Measurements from ENCODE around the gene NEUROD4. TPM values are rescaled to one million over a fixed set of nuclear protein-coding genes. Genes with fewer than 3 reads are reported as not detected.

NEUROD4 gene
- total and polyA plus RNA-seq, 12 donors, result 0.17 to 3.3 (median 1.1) TPM; not detected in 5

- Histone ChIP-seq H3K36me3 (replicated peaks in 1 of 2) (no peaks in the 10 kb centered on the region), H3K4me3 (no peak overlapping the region), H3K4me1 (replicated peaks in 1 of 2) (no peaks in the 10 kb centered on the region), H3K27me3 (no peaks in the 10 kb centered on the region), H3K9me3 (replicated peaks in 1 of 3) (no peaks in the 10 kb centered on the region), H3K27ac (no peak overlapping the region)
- no peak for DNase-seq
- TF ChIP-seq CTCF (IDR thresholded peaks at IDR 0.05) (no peak), POLR2A (IDR thresholded peaks at IDR 0.05) (no peak)
- WGBS, 4 donors, result 60 to 67% (median 64%) methylated on average over 7 of the region's 7 CpGs
- intact Hi-C loops (cut with DNase I), result no loop called here
Measured at GRCh38 chr12:55051197-55051947, 31.6 kb downstream of the NEUROD4 start.

- H3K9me3 ChIP-seq (replicated peaks in 1 of 3), result no peaks in the 10 kb centered on the region
- no peak for TF ChIP-seq POLR2A (IDR thresholded peaks at IDR 0.05)
- no peak for TF ChIP-seq CTCF (IDR thresholded peaks at IDR 0.05)
- H3K27me3 ChIP-seq, result no peaks in the 10 kb centered on the region
- H3K4me1 ChIP-seq (replicated peaks in 1 of 2), result no peaks in the 10 kb centered on the region
- 50 to 61% (median 55%) methylated on average over 3 to 5 of the region's 5 CpGs for WGBS, 4 donors
- intact Hi-C loops (cut with DNase I), result no loop called here
- no peak for DNase-seq
- no peak overlapping the region for H3K4me3 ChIP-seq
- no peak overlapping the region for H3K27ac ChIP-seq
- no peaks in the 10 kb centered on the region for H3K36me3 ChIP-seq (replicated peaks in 1 of 2)
Measured at GRCh38 chr12:55057481-55057880, 37.7 kb downstream of the NEUROD4 start.

- H3K9me3 ChIP-seq (replicated peaks in 1 of 3), result no peaks in the 10 kb centered on the region
- no peaks in the 10 kb centered on the region for H3K27me3 ChIP-seq
- H3K36me3 ChIP-seq (replicated peaks in 1 of 2), result no peaks in the 10 kb centered on the region
- TF ChIP-seq CTCF (IDR thresholded peaks at IDR 0.05) (no peak), POLR2A (IDR thresholded peaks at IDR 0.05) (no peak)
- intact Hi-C loops (cut with DNase I), result no loop called here
- WGBS, 4 donors, result 57 to 85% (median 61%) methylated on average over 1 of the region's 1 CpG
- no peak for DNase-seq
- no peak overlapping the region for H3K27ac ChIP-seq
- H3K4me1 ChIP-seq (replicated peaks in 1 of 2), result no peaks in the 10 kb centered on the region
- no peak overlapping the region for H3K4me3 ChIP-seq
Measured at GRCh38 chr12:55058082-55058481, 38.3 kb downstream of the NEUROD4 start.

GRCh38 chr12:55058776-55059175, 39.0 kb downstream of the NEUROD4 start:
- intact Hi-C loops (cut with DNase I), result no loop called here
- no peaks in the 10 kb centered on the region for H3K36me3 ChIP-seq (replicated peaks in 1 of 2)
- 83 to 90% (median 85%) methylated on average over 4 of the region's 4 CpGs for WGBS, 4 donors
- no peaks in the 10 kb centered on the region for H3K27me3 ChIP-seq
- H3K4me3 ChIP-seq, result no peak overlapping the region
- no peak overlapping the region for H3K27ac ChIP-seq
- TF ChIP-seq CTCF (IDR thresholded peaks at IDR 0.05), result no peak
- no peak for DNase-seq
- H3K4me1 ChIP-seq (replicated peaks in 1 of 2), result no peaks in the 10 kb centered on the region
- no peaks in the 10 kb centered on the region for H3K9me3 ChIP-seq (replicated peaks in 1 of 3)

All from adrenal gland (tissue), 12 donors.